ENCODE data around the gene SRC. TPM values are rescaled to one million over a fixed set of nuclear protein-coding genes. Genes with fewer than 3 reads are reported as not detected.

SRC gene
- total and polyA plus RNA-seq, 2 of the 8 experiments (the other 6 are each of a cell fraction or from before 2014, with no cell fraction given): 27.6 to 28.8 TPM

GRCh38 chr20:37326666-37327065 lies 19.3 kb upstream of the SRC start:
- ChIA-PET POLR2A (ENCODE audit: partially characterized antibody) (interaction anchor here (1.1 to 1.6 kb wide), 4 partner anchors 12 to 148 kb away, joined by 3 to 5 read pairs (median 4); partner anchors contain the start of genes MROH8 and RPN2), CTCF (ENCODE audit: partially characterized antibody) (interaction anchor here (1.2 to 2.1 kb wide), 5 partner anchors 9 to 58 kb away, joined by 3 to 10 read pairs (median 5); no protein-coding TSS in a partner anchor)
- Histone ChIP-seq H4K8ac (ENCODE audit: extremely low read depth, insufficient read depth, low read length) (no peak overlapping the region), H2BK12ac (ENCODE audit: low read depth, low read length) (no peak overlapping the region), H3K9ac (replicated peaks in 1 of 4; ENCODE audit: extremely low read depth in 1 of 4, low read depth in 3 of 4, low read length in 3 of 4) (no peak overlapping the region), H2BK15ac (ENCODE audit: low read length) (no peak overlapping the region), H3K18ac (ENCODE audit: extremely low read depth, low read length) (no peak overlapping the region), H3K79me1 (ENCODE audit: low read depth, low read length) (no peaks in the 10 kb centered on the region), H3K56ac (replicated peaks; ENCODE audit: insufficient read length, low read depth, low read length) (no peak overlapping the region), H2AFZ (ENCODE audit: low read length) (no peak overlapping the region), H2AK5ac (ENCODE audit: low read depth, low read length) (no peak overlapping the region), H2BK20ac (ENCODE audit: low read length) (no peak overlapping the region), H4K20me1 (replicated peaks in 1 of 2; ENCODE audit: control insufficient read depth in 1 of 2, insufficient read depth in 2 of 2, low read length in 2 of 2) (no peaks in the 10 kb centered on the region), H2BK5ac (ENCODE audit: low read depth, low read length) (no peak overlapping the region), H3K4me1 (replicated peaks in 1 of 4; ENCODE audit: control insufficient read depth in 3 of 4, insufficient read depth in 4 of 4, low read length in 3 of 4) (no peaks in the 10 kb centered on the region), H4K91ac (replicated peaks; ENCODE audit: insufficient read length, low read length) (no peak overlapping the region), H2BK120ac (replicated peaks; ENCODE audit: low read depth, low read length) (no peak overlapping the region), H3K27ac (ENCODE audit: low read depth, low read length) (no peak overlapping the region), H3K14ac (ENCODE audit: insufficient read length) (no peak overlapping the region), H3K9me3 (ENCODE audit: insufficient read depth in 2 of 2, low read depth in 1 of 2, low read length in 1 of 2) (no peaks in the 10 kb centered on the region), H3K4me3 (ENCODE audit: extremely low read depth in 1 of 4, insufficient read depth in 2 of 4, low read depth in 3 of 4, low read length in 4 of 4) (no peak overlapping the region), H4K5ac (ENCODE audit: insufficient read length, low read depth, low read length) (no peak overlapping the region), H3K4ac (replicated peaks; ENCODE audit: insufficient read length, low read depth, low read length) (no peak overlapping the region), H3K36me3 (ENCODE audit: control insufficient read depth in 2 of 4, insufficient read depth in 4 of 4, low read length in 3 of 4) (no peaks in the 10 kb centered on the region), H3K23me2 (ENCODE audit: low read depth, low read length) (no peaks in the 10 kb centered on the region), H3K23ac (ENCODE audit: insufficient read length) (no peak overlapping the region), H3K27me3 (replicated peaks in 1 of 4; ENCODE audit: control insufficient read depth in 3 of 4, extremely low read depth in 1 of 4, insufficient read depth in 3 of 4, low read length in 3 of 4) (no peaks in the 10 kb centered on the region), H3K4me2 (ENCODE audit: insufficient read depth in 1 of 2, low read depth in 2 of 2, low read length in 2 of 2) (no peak overlapping the region), H3K79me2 (ENCODE audit: control insufficient read depth in 1 of 2, insufficient read depth in 2 of 2, low read length in 2 of 2) (no peaks in the 10 kb centered on the region)
- WGBS, 2 experiments (ENCODE audit: extremely low coverage in 1 of 2, insufficient coverage in 1 of 2, insufficient read length in 1 of 2, insufficient replicate concordance in 2 of 2, low coverage in 1 of 2, low lambda C conversion rate in 2 of 2, missing lambda C conversion rate in 1 of 2): 88% methylated on average over 2 of the region's 2 CpGs; no CpG with 5 or more reads in 1 of the 2 experiments
- FAIRE-seq: no peak
- TF ChIP-seq MAFK (IDR thresholded peaks at IDR 0.05; ENCODE audit: low read depth, low read length): no peak
- TF ChIP-seq TBP (IDR thresholded peaks at IDR 0.05; ENCODE audit: low read depth, low read length): no peak
- no peak for TF ChIP-seq SP1 (IDR thresholded peaks at IDR 0.05; ENCODE audit: low read depth, low read length)
- TF ChIP-seq, protein P1, sequence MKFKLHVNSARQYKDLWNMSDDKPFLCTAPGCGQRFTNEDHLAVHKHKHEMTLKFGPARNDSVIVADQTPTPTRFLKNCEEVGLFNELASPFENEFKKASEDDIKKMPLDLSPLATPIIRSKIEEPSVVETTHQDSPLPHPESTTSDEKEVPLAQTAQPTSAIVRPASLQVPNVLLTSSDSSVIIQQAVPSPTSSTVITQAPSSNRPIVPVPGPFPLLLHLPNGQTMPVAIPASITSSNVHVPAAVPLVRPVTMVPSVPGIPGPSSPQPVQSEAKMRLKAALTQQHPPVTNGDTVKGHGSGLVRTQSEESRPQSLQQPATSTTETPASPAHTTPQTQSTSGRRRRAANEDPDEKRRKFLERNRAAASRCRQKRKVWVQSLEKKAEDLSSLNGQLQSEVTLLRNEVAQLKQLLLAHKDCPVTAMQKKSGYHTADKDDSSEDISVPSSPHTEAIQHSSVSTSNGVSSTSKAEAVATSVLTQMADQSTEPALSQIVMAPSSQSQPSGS (IDR thresholded peaks at IDR 0.05; ENCODE audit: low read length): no peak
- TF ChIP-seq MAX (IDR thresholded peaks at IDR 0.05): no peak
- TF ChIP-seq GTF2F1 (IDR thresholded peaks at IDR 0.05; ENCODE audit: borderline replicate concordance, low read depth, low read length): no peak
- TF ChIP-seq SAP30 (IDR thresholded peaks at IDR 0.05; ENCODE audit: insufficient read depth, insufficient replicate concordance, low read length): no peak
- TF ChIP-seq BACH1 (IDR thresholded peaks at IDR 0.05; ENCODE audit: low read length): no peak
- TF ChIP-seq POLR2AphosphoS5 (IDR thresholded peaks at IDR 0.05; ENCODE audit: low read depth, low read length): no peak
- no peak for TF ChIP-seq SP2 (IDR thresholded peaks at IDR 0.05; ENCODE audit: low read length)
- TF ChIP-seq SIRT6 (IDR thresholded peaks at IDR 0.05; ENCODE audit: low read length): no peak
- no peak for TF ChIP-seq EP300 (IDR thresholded peaks at IDR 0.05; ENCODE audit: borderline replicate concordance in 1 of 2, low read depth in 2 of 2, low read length in 2 of 2)
- no peak for TF ChIP-seq RFX5 (IDR thresholded peaks at IDR 0.05; ENCODE audit: borderline replicate concordance, low read depth, low read length)
- no peak for DNase-seq (ENCODE audit: low read depth in 1 of 2, low spot score in 2 of 2)

Measured in H1 (cell line).